ENCODE measurements around the gene GABRP. TPM values are rescaled to one million over a fixed set of nuclear protein-coding genes. Genes with fewer than 3 reads are reported as not detected.

GABRP gene
- polyA plus RNA-seq, 1 donor from 2014 or later: not detected

GRCh38 chr5:170817195-170817594 lies 33.7 kb downstream of the GABRP start:
- Histone ChIP-seq H3K9ac (ENCODE audit: low read length) (no peak overlapping the region), H3K36me3 (ENCODE audit: insufficient read depth, low read length) (no peaks in the 10 kb centered on the region), H4K20me1 (ENCODE audit: insufficient read depth) (no peaks in the 10 kb centered on the region), H3K9me2 (ENCODE audit: insufficient read depth, low read length) (no peaks in the 10 kb centered on the region), H3K4me2 (ENCODE audit: low read length) (no peak overlapping the region), H3F3A (ENCODE audit: insufficient read depth, low read length, poor library complexity, severe bottlenecking) (no peaks in the 10 kb centered on the region), H3K4me3 (ENCODE audit: low read length) (no peak overlapping the region), H2AFZ (ENCODE audit: low read depth, low read length) (no peak overlapping the region), H3K79me2 (replicated peaks; ENCODE audit: insufficient read depth, low read length) (no peaks in the 10 kb centered on the region), H3K9me3 (ENCODE audit: low read length) (no peaks in the 10 kb centered on the region), H3K27me3 (ENCODE audit: insufficient read depth, low read depth, low read length) (no peaks in the 10 kb centered on the region), H3K27ac (ENCODE audit: low read length) (no peak overlapping the region)
- no peak for TF ChIP-seq MXI1 (conservative IDR thresholded peaks at IDR 0.05; ENCODE audit: poor library complexity, severe bottlenecking)
- no peak for TF ChIP-seq TAF1 (IDR thresholded peaks at IDR 0.05; ENCODE audit: low read depth)
- TF ChIP-seq REST (IDR thresholded peaks at IDR 0.05; ENCODE audit: borderline replicate concordance): no peak
- no peak for TF ChIP-seq POLR2AphosphoS5 (IDR thresholded peaks at IDR 0.05)
- no peak for TF ChIP-seq CTCF (IDR thresholded peaks at IDR 0.05; ENCODE audit: poor library complexity, severe bottlenecking)
- TF ChIP-seq SMC3 (conservative IDR thresholded peaks at IDR 0.05; ENCODE audit: poor library complexity): no peak
- no peak for TF ChIP-seq RAD21 (conservative IDR thresholded peaks at IDR 0.05)
- no peak for TF ChIP-seq EZH2 (IDR thresholded peaks at IDR 0.05; ENCODE audit: borderline replicate concordance, insufficient read depth, low read length, poor library complexity, severe bottlenecking)
- no peak for TF ChIP-seq EP300 (conservative IDR thresholded peaks at IDR 0.05; ENCODE audit: poor library complexity, severe bottlenecking)

- H3K27ac ChIP-seq (ENCODE audit: low read length): no peak overlapping the region
- no peaks in the 10 kb centered on the region for H3K9me3 ChIP-seq (ENCODE audit: low read length)
- no peak overlapping the region for H2AFZ ChIP-seq (ENCODE audit: low read depth, low read length)
- no peaks in the 10 kb centered on the region for H4K20me1 ChIP-seq (ENCODE audit: insufficient read depth)
- no peak overlapping the region for H3K4me3 ChIP-seq (ENCODE audit: low read length)
- no peaks in the 10 kb centered on the region for H3K79me2 ChIP-seq (replicated peaks; ENCODE audit: insufficient read depth, low read length)
- H3F3A ChIP-seq (ENCODE audit: insufficient read depth, low read length, poor library complexity, severe bottlenecking): no peaks in the 10 kb centered on the region
- H3K9ac ChIP-seq (ENCODE audit: low read length): no peak overlapping the region
- TF ChIP-seq SMC3 (conservative IDR thresholded peaks at IDR 0.05; ENCODE audit: poor library complexity): no peak
- TF ChIP-seq TAF1 (IDR thresholded peaks at IDR 0.05; ENCODE audit: low read depth): no peak
- H3K9me2 ChIP-seq (ENCODE audit: insufficient read depth, low read length): no peaks in the 10 kb centered on the region
- H3K4me2 ChIP-seq (ENCODE audit: low read length): no peak overlapping the region
- no peaks in the 10 kb centered on the region for H3K36me3 ChIP-seq (ENCODE audit: insufficient read depth, low read length)
- H3K27me3 ChIP-seq (ENCODE audit: insufficient read depth, low read depth, low read length): no peaks in the 10 kb centered on the region
Measured at GRCh38 chr5:170818232-170818631, 34.7 kb downstream of the GABRP start.

- TF ChIP-seq POLR2AphosphoS5 (IDR thresholded peaks at IDR 0.05): no peak
- no peak for TF ChIP-seq SMC3 (conservative IDR thresholded peaks at IDR 0.05; ENCODE audit: poor library complexity)
- no peak for TF ChIP-seq REST (IDR thresholded peaks at IDR 0.05; ENCODE audit: borderline replicate concordance)
- TF ChIP-seq TAF1 (IDR thresholded peaks at IDR 0.05; ENCODE audit: low read depth): no peak
- TF ChIP-seq EP300 (conservative IDR thresholded peaks at IDR 0.05; ENCODE audit: poor library complexity, severe bottlenecking): no peak
- TF ChIP-seq MXI1 (conservative IDR thresholded peaks at IDR 0.05; ENCODE audit: poor library complexity, severe bottlenecking): no peak
- no peak for TF ChIP-seq EZH2 (IDR thresholded peaks at IDR 0.05; ENCODE audit: borderline replicate concordance, insufficient read depth, low read length, poor library complexity, severe bottlenecking)
- Histone ChIP-seq H4K20me1 (ENCODE audit: insufficient read depth) (no peaks in the 10 kb centered on the region), H3K36me3 (ENCODE audit: insufficient read depth, low read length) (no peaks in the 10 kb centered on the region), H3K79me2 (replicated peaks; ENCODE audit: insufficient read depth, low read length) (no peaks in the 10 kb centered on the region), H3K9ac (ENCODE audit: low read length) (no peak overlapping the region), H2AFZ (ENCODE audit: low read depth, low read length) (no peak overlapping the region), H3F3A (ENCODE audit: insufficient read depth, low read length, poor library complexity, severe bottlenecking) (no peaks in the 10 kb centered on the region), H3K4me3 (ENCODE audit: low read length) (no peak overlapping the region), H3K4me2 (ENCODE audit: low read length) (no peak overlapping the region), H3K9me2 (ENCODE audit: insufficient read depth, low read length) (no peaks in the 10 kb centered on the region), H3K27ac (ENCODE audit: low read length) (no peak overlapping the region), H3K27me3 (ENCODE audit: insufficient read depth, low read depth, low read length) (no peaks in the 10 kb centered on the region), H3K9me3 (ENCODE audit: low read length) (no peaks in the 10 kb centered on the region)
Measured at GRCh38 chr5:170819824-170820223, 36.3 kb downstream of the GABRP start.

All from neural cell (in vitro differentiated cells).